ENCODE measurements around the gene BMP8A.
A peak's percentile ranks its signal among the peaks of the same experiment; 100 is the strongest.
"Not testable (repeated sequence)": the region's sequence is repeated elsewhere in the genome, so short reads cannot be mapped to it uniquely, and the experiment has no call there.

The BMP8A gene, protein sequence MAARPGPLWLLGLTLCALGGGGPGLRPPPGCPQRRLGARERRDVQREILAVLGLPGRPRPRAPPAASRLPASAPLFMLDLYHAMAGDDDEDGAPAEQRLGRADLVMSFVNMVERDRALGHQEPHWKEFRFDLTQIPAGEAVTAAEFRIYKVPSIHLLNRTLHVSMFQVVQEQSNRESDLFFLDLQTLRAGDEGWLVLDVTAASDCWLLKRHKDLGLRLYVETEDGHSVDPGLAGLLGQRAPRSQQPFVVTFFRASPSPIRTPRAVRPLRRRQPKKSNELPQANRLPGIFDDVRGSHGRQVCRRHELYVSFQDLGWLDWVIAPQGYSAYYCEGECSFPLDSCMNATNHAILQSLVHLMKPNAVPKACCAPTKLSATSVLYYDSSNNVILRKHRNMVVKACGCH

DNA sequence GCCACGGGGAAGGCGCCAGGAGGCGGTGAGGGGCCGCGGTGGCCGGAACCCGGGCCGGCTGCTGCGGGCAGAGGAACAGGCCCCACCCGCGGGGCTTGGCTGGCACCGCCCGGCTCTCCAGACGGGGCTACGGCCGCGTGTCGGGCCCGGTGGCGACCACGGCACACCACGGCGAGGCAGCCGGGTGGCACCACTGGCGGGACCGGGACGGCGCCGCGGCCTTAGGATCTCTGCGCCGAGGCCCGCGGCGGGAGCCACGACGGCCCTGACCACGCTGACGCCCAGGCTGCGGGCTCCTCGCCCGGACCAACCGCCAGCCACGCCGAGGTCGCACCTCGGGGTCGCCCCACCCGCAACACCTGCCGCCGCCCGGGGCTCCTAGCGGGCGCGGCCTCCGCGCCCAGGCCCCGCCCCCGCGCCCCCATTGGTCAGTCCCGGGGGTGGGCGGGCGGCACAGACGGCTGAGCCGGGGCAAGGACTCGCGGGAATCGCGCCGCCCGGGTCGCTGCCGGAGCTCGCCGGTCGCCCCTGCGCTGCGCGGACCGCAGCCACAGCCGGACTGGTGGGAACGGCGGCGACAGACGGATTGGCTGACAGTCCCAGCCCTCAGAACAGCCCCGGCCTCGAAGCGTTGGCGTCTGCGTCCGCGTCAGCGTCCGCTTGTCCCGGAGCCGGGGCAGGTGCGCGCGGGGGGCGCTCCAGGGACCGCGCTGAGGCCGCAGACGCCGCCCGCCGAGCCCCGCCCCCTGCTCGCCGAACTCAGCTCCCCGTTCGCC is at the start of gene BMP8A:
TSS of gene BMP8A (plus strand) at position 491 of the 776 bp plus-strand sequence. CDS start 356 bp downstream, outside the sequence.
- DNase-seq (ENCODE audit: low spot score), result peak; percentile 83

DNA sequence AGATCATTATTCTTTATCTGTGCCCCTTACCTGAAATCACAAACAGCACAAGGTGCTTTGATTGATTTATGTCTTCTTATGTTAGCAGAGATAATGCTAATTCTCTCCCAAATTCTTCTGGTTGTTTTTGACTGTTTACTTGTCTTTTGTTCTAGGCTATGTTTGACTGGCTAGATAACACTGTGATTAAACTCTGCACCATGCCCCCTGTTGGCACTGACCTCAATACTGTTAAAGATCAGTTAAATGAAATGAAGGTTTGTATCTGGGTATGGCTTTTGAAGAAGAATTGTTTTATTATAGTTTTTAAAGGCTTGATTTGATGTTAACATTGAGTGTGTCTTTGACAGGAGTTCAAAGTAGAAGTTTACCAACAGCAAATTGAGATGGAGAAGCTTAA is 49.6 kb upstream of the BMP8A start:
- DNase-seq (ENCODE audit: low spot score), result no peak

DNA sequence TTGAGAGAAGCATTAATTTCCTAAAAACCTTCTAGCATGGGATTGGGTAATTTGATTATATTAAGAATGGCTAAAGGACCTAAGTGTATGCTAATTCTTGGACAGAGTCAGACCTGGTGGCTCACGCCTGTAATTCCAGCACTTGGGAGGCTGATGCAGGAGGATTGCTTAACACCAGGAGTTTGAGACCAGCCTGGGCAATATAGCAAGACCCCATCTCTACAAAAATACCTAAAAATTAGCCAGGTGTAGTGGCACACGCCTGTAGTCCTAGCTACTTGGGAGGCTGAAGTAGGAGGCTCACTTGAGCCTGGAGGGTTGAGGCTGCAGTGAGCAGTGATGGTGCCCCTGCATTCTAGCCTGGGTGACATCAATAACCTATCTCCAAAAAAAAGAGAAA is 45.9 kb upstream of the BMP8A start:
- no peak for DNase-seq (ENCODE audit: low spot score)

DNA sequence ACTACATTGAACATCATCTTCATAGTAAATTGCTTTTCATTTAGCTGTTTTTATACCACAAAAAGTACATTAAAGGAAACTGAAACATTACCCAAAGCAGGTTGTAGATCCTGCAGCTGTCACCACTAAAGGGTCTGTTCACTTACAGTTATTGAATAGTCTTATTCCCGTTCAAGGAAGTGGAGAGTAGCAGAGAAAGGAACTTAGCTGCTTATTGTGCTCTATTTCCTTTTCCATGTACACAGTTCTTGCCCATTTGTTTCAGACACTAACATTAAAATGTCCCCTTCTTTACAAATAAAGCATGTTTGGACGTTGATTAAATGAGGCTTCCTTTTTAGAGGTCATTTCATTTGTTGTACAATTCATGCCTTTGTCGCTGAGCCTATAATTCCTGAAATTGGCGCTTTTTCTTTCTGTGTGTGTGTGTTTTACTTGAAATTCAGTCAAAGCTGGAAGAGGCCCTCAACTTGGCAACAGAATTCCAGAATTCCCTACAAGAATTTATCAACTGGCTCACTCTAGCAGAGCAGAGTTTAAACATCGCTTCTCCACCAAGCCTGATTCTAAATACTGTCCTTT is 44.4 kb upstream of the BMP8A start:
- DNase-seq (ENCODE audit: low spot score), result no peak

DNA sequence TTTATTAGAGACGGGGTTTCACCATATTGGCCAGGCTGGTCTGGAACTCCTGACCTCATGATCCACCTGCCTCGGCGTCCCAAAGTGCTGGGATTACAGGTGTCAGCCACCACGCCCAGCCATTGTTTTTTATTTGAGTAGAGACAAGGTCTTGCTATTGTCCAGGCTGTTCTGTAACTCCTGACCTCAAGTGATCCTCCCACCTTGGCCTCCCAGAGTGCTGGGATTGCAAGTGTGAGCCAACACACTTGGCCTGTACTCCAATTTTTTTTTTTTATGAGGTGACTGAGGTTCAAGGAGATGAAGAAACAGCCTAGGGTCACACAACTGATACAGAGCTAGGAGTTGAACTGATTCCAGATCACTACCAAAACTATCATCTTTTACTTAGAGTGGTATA is 41.4 kb upstream of the BMP8A start:
- not testable (repeated sequence) for DNase-seq (ENCODE audit: low spot score)

DNA sequence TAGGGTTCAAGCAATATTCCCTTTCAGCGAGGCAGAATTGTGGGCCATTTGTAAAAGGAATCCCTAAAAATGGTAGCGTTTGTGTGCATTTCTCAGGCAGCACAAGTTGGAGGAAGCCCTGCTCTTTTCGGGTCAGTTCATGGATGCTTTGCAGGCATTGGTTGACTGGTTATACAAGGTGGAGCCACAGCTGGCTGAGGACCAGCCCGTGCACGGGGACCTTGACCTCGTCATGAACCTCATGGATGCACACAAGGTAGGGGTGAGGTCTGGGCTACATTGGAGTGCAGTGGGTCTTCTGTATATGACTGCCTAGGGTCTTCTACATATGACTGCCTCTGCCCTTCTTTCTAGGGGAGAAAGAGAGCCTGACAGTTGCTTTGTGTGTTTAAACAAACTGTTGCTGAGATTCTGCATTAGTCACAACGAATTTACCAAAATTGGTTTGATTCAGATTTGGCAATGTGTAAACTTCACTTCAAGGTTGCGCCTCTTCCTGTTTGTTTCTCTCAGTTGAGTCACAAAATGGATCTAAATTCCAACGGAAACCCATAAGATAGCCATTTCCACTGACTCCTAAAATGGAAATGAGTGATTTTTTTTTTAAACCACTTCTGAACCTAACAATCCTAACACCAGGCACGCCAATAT is 40.4 kb upstream of the BMP8A start:
- DNase-seq (ENCODE audit: low spot score), result no peak

DNA sequence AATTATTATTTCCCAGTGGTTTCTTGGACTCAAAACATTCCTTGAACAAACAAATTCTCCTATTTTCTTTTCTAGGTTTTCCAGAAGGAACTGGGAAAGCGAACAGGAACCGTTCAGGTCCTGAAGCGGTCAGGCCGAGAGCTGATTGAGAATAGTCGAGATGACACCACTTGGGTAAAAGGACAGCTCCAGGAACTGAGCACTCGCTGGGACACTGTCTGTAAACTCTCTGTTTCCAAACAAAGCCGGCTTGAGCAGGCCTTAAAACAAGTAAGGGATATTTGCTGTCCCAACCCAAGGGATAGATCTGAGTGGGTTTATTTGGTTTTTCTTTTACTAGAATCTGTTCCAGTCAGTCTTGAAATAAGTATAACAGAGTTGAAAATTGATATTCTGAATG is 39.4 kb upstream of the BMP8A start:
- DNase-seq (ENCODE audit: low spot score), result no peak

DNA sequence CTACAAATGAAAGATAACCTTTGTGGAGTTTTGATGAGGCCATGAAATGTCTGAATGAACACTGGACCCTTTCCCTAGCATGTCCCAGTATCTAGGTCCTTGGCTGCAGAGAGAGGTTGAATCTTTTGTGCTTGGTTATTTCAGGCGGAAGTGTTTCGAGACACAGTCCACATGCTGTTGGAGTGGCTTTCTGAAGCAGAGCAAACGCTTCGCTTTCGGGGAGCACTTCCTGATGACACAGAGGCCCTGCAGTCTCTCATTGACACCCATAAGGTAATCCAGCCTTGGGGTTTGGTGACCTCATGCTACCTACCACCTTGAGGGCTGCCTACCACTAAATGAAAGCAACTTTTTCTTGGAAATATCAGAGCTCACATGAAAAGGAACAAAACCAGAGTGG is 38.9 kb upstream of the BMP8A start:
- DNase-seq (ENCODE audit: low spot score), result no peak

DNA sequence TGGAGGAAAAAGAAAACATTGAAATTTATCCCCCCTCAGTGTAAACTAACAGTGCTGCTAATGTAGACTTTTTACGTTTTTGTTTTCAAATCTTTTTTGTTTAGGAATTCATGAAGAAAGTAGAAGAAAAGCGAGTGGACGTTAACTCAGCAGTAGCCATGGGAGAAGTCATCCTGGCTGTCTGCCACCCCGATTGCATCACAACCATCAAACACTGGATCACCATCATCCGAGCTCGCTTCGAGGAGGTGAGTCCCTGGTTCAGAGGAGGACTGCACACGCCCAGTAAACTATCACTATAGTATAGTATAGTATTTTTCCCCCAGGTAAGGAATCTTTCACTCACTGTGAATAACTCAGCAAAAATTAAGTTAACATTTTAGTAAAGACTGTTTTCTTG is 37.8 kb upstream of the BMP8A start:
- DNase-seq (ENCODE audit: low spot score), result no peak

DNA sequence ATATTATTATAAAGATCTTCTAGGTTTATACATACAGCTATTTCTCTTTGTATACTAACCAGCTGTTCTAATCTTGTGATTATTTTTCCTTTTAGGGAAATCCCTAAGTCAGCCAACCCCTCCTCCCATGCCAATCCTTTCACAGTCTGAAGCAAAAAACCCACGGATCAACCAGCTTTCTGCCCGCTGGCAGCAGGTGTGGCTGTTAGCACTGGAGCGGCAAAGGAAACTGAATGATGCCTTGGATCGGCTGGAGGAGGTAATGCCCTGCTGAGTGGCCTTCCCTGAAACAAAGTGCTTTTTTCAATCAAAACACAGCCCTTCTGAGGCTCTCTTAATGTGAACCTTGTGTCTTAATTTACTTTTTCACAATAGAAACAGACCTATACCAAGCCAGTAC is 32.4 kb upstream of the BMP8A start:
- no peak for DNase-seq (ENCODE audit: low spot score)

DNA sequence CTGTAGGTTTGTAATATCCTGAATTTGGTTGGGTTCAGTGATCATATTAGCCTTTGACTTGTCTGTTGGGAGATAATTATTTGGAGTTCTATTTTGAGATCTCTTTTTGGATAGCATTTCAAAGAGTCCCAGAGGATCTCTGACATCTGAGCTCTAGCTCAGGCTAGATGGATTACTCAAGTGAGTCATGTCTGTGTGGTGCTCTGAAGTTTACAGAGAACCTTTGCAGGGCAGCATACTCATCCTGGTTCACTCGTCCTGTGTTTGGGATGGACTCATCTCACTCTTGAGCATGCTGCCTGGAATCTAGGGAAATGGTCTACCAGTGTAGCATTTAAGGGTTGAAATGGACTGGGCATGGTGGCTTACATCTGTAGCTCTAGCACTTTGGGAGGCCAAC is 29.4 kb upstream of the BMP8A start:
- no peak for DNase-seq (ENCODE audit: low spot score)

DNA sequence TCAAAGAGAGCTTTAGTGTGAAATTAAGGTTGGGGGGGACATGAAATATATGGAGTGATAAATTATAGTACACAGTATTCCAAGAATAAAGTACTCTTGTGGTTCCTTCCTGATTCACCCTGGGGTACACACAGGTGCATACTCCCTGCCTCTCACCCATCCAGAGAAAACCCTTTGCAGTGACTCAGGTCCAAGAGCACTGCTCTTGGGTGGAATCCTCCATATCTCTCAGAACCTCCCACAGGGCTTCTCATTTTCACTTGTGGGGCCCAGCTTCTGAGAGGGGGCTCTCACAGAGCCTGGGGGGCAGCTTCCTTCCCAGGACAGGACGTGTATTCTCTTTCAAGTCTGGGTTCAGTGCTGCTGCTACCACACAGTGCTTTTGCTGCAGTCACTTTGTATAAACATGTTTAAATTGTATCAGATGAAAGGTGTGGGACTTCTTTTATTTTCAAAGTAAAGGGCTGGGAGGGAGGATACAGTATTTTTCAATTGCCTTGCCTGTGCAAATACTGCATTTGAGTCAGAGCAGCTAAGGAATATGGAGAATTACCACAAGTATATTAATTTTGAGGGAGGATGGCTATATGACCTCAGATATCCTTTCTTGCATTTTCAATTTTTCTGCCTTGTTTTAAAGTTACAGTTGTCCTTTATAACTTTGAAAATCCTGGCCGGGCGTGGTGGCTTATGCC is 24.9 kb upstream of the BMP8A start:
- DNase-seq (ENCODE audit: low spot score), result no peak

DNA sequence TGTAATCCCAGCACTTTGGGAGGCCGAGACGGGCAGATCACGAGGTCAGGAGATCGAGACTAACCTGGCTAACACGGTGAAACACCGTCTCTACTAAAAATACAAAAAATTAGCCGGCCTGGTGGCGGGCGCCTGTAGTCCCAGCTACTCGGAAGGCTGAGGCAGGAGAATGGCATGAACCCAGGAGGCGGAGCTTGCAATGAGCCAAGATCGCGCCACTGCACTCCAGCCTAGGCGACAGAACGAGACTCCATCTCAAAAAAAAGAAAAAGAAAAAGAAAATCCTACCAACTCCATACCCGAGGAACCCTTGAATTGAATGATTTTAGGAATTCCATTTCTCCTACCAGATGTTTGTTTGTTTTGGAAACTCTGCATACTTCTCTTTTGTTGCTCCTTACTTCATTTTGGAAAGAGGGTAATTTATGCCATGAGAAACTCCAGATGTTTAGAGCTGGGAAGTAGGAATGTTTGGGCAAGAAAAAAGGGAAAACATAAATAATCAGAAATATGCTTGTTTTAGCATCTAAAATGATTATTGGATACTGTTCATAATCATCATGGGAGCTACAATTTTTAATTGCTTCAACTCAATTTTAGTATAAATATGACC is 24.2 kb upstream of the BMP8A start:
- not testable (repeated sequence) for DNase-seq (ENCODE audit: low spot score)

DNA sequence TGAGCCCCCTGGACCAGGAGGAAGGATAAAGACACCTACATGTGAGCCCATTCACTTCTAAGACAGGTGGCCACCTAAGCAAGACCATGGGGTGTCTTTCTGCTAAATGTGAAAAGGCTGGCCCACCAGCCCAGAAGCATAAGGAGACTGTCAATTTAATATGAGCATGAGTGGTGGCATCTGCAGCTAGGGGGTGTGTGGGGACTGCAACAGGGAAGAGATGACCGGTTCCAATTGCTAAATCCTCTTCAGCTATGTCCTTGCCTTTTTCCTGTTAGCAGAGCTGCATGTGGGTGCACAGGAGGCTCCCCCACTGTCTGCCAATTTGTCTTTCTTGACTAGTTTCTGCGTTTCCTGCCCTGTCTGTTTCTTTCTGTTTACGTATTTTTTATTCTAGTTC is 22.3 kb upstream of the BMP8A start:
- no peak for DNase-seq (ENCODE audit: low spot score)

DNA sequence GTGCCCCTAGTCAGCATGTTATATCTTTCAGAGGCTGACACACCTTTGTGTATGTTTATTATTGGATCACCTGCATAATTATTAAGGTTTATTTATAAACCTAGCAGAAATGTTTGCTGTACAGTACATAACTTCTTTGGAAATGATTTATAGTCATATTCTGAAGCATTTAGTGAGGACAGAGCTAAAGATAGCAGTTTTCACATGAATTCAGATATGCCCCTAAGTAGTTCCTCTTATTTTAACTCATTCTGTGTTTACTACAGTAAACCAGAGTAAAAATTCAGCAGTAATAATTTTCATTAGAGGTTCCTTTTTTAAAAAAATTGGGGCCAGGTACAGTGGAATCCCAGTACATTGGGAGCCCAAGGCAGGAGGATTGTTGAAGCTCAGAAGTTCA is 21.4 kb upstream of the BMP8A start:
- no peak for DNase-seq (ENCODE audit: low spot score)

DNA sequence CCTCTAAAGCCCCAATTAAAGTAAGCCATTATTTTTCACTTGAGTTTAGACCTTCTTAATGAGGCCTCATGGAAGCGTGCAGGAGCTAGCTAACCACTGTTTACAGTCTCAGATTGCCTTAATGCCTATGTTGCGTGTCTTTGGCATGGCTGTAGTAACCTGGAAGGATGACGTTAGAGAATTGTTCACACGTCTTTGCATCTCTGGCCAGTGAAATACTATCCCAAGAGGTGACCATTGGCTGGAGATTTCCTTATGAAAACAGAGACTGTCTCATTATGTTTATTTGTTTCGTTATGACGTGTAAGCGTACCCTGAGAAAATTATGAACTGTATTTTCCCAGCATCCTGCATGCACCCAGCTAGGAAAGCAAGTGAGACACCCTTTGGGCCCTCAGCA is 18.6 kb upstream of the BMP8A start:
- no peak for DNase-seq (ENCODE audit: low spot score)

DNA sequence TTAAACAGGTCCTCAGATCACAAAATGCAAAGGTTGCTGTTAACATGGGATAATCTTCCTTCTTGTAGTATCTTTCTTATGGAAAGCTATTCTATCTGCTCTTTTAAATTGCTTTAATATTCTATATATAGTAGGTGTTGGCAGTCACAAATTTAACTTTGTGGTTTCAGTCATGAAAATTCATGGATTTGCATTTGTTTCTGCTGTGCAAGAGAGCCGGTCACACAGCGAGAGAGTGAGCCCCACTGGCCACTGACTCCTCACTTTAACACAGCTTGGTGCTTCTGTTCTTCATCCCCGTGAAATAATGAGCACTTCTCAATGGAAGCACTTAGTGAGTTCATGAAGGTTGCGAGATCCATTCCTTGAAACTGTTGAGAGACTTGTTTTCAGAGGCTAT is 18.1 kb upstream of the BMP8A start:
- DNase-seq (ENCODE audit: low spot score), result no peak

DNA sequence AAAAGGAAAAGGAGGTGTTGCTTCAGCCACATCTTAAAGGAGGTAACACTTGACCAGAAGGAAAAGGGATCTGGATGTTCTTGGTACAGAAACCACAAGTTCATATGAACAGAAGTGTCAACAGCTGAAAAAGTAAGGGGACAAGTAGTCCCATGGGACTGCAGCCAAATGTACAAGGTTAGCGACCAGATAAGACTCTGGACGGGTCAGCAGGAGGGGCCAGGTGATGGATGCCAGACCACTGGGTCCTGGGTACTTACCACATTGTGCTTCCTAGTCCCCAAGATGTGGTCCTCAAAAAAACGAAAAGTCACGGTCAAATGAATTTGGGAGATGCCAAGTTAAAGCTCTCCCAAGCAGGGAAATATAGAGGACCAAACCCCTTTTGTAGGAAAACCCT is 16.6 kb upstream of the BMP8A start:
- DNase-seq (ENCODE audit: low spot score), result no peak

DNA sequence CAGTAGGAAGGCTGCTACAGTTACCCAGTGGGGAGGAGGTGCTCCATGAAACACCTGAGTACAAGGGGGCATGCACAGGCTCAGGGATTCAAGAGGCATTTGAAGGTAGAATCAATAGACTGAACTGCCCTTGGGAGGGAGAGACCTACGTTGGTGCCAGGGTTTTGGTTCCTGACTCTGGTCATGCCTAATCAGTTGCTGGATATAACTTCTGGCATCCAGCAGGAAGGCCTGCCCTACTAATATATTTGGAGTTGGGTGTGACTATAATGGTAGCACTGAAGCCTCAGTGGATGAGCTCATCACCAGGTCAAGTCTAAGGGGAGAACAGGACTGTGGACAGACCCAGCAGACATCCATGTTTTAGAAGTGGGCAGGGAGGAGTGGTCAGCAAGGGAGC is 15.9 kb upstream of the BMP8A start:
- DNase-seq (ENCODE audit: low spot score), result not testable (repeated sequence)

DNA sequence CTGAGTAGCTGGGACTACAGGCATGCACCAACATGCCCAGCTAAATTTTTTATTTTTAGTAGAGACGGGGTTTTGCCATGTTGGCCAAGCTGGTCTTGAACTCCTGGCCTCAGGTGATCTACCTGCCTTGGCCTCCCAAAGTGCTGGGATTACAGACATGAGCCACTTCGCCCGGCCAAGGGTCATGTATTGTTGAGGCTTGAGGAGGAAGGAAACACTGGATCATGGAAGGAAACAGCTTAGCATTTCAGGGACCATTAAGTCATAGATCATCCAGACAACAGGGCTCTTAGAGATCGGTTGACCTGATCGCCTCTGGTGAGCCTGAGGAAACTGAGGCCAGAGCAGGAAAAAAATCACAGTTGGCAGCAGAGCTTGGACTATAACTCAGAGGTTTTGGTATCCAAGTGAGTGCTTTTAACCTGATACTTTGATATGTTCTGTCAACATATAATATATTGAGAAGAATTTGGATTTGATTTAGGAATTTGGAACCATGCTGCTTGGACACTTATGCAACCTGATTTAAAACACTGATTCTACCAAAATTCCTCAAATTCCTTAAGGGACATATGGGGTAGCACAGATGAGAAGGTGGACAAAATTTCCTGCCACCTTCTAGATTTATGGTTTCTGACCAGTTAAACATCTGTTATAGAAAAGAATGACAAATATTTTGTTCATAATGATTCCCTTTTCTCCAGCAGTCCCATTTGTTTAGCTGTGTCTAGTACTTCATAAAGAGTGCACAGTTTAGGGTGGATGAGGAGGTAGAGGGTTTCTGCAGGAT is 13.1 kb upstream of the BMP8A start:
- DNase-seq (ENCODE audit: low spot score), result no peak

DNA sequence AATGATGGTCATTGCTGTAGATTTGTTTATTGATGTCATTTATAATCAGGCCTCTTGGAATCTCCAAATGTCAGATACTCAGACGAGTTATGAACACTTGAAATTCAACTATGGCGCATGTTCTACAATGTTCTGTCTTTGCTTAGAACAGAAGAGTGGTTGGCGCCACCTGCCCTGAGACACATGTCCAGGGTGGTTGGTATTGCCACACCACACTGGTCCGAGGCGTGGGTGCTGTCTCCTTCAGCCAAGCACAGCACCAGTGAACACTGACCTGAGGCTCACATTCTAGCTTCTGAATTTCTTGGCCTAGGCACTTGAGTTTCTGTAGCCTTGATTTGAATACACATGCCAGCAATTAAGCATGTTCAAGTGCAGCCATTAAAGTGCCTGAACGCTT is 10.1 kb upstream of the BMP8A start:
- DNase-seq (ENCODE audit: low spot score), result no peak

Data from LoVo (cell line).